CD8-positive, alpha-beta memory T cell (primary cell): ENCODE data around the gene GDPD3. TPM values are rescaled to one million over a fixed set of nuclear protein-coding genes. Genes with fewer than 3 reads are reported as not detected.

ENCODE experiments used
- CTCF ChIA-PET: fragments of 350-600 bp; sonication (Branson Sonifier 250); formaldehyde crosslinking; loops from one replicate; lab custom pipeline; 2021; ENCODE audit warnings: antibody characterized with exemption; lab: Charles Lee
- POLR2A ChIA-PET: fragments of 350-600 bp; sonication (Branson Sonifier 250); formaldehyde crosslinking; loops from one replicate; lab custom pipeline; 2021; ENCODE audit warnings: antibody characterized with exemption; lab: Charles Lee
- DNase-seq, 5 donors: peaks; one replicate each; pipeline versions ENCODE4 v3.0.0 to v3.0.0-alpha.2; 2020 to 2022; ENCODE audit warnings: mixed read lengths in 1 of 5
- H3K27ac ChIP-seq: one replicate; pipeline ENCODE4 v1.7.0; 2013; ENCODE audit warnings: low read depth, mild to moderate bottlenecking, low read length, moderate library complexity
- H3K27me3 ChIP-seq: 2 replicates; pipeline ENCODE4 v1.7.0; 2013; ENCODE audit warnings: low read length, mild to moderate bottlenecking; ENCODE audit not compliant: insufficient read depth, poor library complexity, severe bottlenecking
- H3K36me3 ChIP-seq: 2 replicates; pipeline ENCODE4 v1.7.0; 2013; ENCODE audit warnings: mild to moderate bottlenecking, low read length, moderate library complexity; ENCODE audit not compliant: insufficient read depth
- H3K4me1 ChIP-seq: 2 replicates; pipeline ENCODE4 v1.7.0; 2013; ENCODE audit warnings: mild to moderate bottlenecking, low read length, moderate library complexity; ENCODE audit not compliant: insufficient read depth
- H3K4me3 ChIP-seq: 2 replicates; pipeline ENCODE4 v1.7.0; 2013; ENCODE audit warnings: mild to moderate bottlenecking, low read length
- H3K9me3 ChIP-seq: 2 replicates; pipeline ENCODE4 v1.7.0; 2013; ENCODE audit warnings: mild to moderate bottlenecking, low read length
- H3K27ac Mint-ChIP-seq, 8 donors: one replicate each; pipeline ENCODE4 v1.8.0; 2020 to 2021; ENCODE audit warnings: mixed read lengths in 8 of 8, mild to moderate bottlenecking in 6 of 8, inconsistent platforms in 3 of 8, moderate library complexity in 3 of 8
- H3K27me3 Mint-ChIP-seq, 2 donors: one replicate each; pipeline ENCODE4 v1.8.0; 2020 to 2021; ENCODE audit warnings: mixed read lengths in 2 of 2, mild to moderate bottlenecking in 1 of 2, moderate library complexity in 1 of 2
- H3K36me3 Mint-ChIP-seq, 3 donors: one replicate each; pipeline ENCODE4 v1.8.0; 2020 to 2021; ENCODE audit warnings: mixed read lengths in 3 of 3, inconsistent platforms in 1 of 3, mild to moderate bottlenecking in 1 of 3
- H3K4me1 Mint-ChIP-seq, 3 donors: one replicate each; pipeline ENCODE4 v1.8.0; 2020 to 2021; ENCODE audit warnings: mixed read lengths in 3 of 3, inconsistent platforms in 1 of 3, mild to moderate bottlenecking in 1 of 3
- H3K4me3 Mint-ChIP-seq, 7 donors: one replicate each; pipeline ENCODE4 v1.8.0; 2020 to 2021; ENCODE audit warnings: mixed read lengths in 7 of 7, mild to moderate bottlenecking in 6 of 7, moderate library complexity in 4 of 7, inconsistent platforms in 2 of 7
- H3K9me3 Mint-ChIP-seq, 5 donors: one replicate each; pipeline ENCODE4 v1.8.0; 2020 to 2022; ENCODE audit warnings: mixed read lengths in 5 of 5, mild to moderate bottlenecking in 3 of 5, moderate library complexity in 2 of 5, inconsistent platforms in 1 of 5
- polyA plus RNA-seq: library from polyadenylated mRNA; unstranded; fragments of 300-500 nt; fragmentation: Illumina TruSeq; gene quantifications from one replicate; pipeline ENCODE4 v1.2.3, GENCODE V29; 2021
- total RNA-seq, 2 experiments: library from RNA; stranded (reverse); gene quantifications; one replicate each; pipeline ENCODE4 v1.2.3, GENCODE V29; 2021

GDPD3 gene
- total and polyA plus RNA-seq, 3 experiments from 2014 or later, result 4.7 to 5.3 TPM; not detected in 1

DNA sequence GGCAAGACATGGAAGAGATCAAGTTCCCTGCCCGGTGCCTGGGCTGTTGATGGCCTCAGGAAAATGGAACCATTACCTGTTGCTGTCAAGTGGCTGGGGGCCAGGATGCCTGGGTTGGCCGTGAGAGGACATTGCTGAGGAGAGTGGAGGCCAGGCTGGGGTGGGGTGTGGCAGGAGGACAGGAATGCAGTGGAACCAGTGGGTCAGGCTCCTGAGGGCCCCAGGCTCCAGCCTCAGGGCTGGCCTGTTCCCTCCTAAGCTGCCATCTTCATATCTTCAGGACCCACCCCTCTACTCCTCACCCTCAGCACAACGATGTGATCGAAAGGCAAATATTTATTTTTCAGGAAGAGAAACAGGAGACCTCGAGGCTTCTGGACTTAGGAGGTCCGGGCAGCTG lies 8.8 kb downstream of the GDPD3 start:
- H3K27me3 ChIP-seq, result no peaks in the 10 kb centered on the region
- no peak overlapping the region for H3K4me3 Mint-ChIP-seq
- no peak overlapping the region for H3K4me3 ChIP-seq
- no peaks in the 10 kb centered on the region for H3K4me1 ChIP-seq
- ChIA-PET POLR2A (no interaction called here), CTCF (interaction anchor here (2.1 kb wide), 1 partner anchor 11 kb away, joined by 6 read pairs; no protein-coding TSS in a partner anchor)
- H3K36me3 Mint-ChIP-seq, result peaks cover 5 to 30% (median 6%) of the 10 kb centered on the region in 3 donors
- no peak overlapping the region for H3K27ac Mint-ChIP-seq
- H3K9me3 Mint-ChIP-seq, result no peaks in the 10 kb centered on the region
- H3K9me3 ChIP-seq, result no peaks in the 10 kb centered on the region
- no peaks in the 10 kb centered on the region for H3K4me1 Mint-ChIP-seq
- DNase-seq, result no peak
- H3K27me3 Mint-ChIP-seq, result no peaks in the 10 kb centered on the region
- H3K36me3 ChIP-seq, result no peaks in the 10 kb centered on the region
- H3K27ac ChIP-seq, result no peak overlapping the region

- peaks cover 5 to 30% (median 6%) of the 10 kb centered on the region in 3 donors for H3K36me3 Mint-ChIP-seq
- H3K36me3 ChIP-seq, result no peaks in the 10 kb centered on the region
- H3K27ac Mint-ChIP-seq, result peak overlapping the region in 2 of 8 donors; percentile 1 to 39
- H3K27me3 Mint-ChIP-seq, result no peaks in the 10 kb centered on the region
- H3K4me3 ChIP-seq, result no peak overlapping the region
- H3K4me3 Mint-ChIP-seq, result no peak overlapping the region
- ChIA-PET CTCF (interaction anchor here (0.9 to 2.1 kb wide), 2 partner anchors 11 to 12 kb away, joined by 3 to 6 read pairs; no protein-coding TSS in a partner anchor), POLR2A (interaction anchor here (0.7 kb wide), 1 partner anchor 11 kb away, joined by 4 read pairs; no protein-coding TSS in a partner anchor)
- no peaks in the 10 kb centered on the region for H3K9me3 ChIP-seq
- no peaks in the 10 kb centered on the region for H3K4me1 ChIP-seq
- no peaks in the 10 kb centered on the region for H3K4me1 Mint-ChIP-seq
- no peak overlapping the region for H3K27ac ChIP-seq
- H3K27me3 ChIP-seq, result no peaks in the 10 kb centered on the region
- DNase-seq, result no peak
- H3K9me3 Mint-ChIP-seq, result no peaks in the 10 kb centered on the region
Measured at GRCh38 chr16:30104090-30104489, 9.2 kb downstream of the GDPD3 start.

DNA sequence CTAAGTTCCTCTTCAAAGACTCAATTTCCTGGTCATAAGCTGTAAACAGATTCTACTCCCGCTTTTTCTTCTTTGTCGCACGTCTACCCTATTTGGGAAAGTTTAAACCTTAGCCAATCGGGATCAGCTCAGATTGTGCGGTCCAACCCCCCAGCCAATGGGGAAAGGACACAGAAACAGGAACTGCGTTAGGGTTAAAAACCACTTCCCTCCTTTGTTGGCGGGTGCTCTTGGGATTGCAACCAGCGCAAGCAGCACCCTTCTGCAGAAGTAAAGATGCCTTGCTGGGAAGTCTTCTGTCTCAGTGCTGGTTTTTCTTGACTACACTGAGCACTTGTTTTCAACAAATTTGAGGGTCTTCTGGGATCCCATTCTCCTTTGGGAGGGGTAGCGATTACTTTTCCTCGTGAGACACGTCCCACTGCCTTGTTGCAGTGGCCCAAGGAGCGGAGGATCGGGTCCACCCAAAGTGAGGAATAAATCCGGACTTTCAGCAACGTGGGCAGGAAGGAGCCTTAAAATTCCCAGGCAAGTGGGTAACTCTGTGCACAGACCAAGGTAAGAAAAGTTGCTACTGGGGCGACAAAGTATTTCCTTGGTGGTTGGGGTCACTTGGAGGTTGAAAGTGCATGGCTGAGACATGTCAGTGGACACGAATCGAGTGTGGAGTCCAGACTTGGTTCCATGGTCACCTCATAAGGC lies 16.3 kb downstream of the GDPD3 start:
- ChIA-PET CTCF (interaction anchor here (1.5 kb wide), 1 partner anchor 90 kb away, joined by 4 read pairs; no protein-coding TSS in a partner anchor), POLR2A (interaction anchor here (0.7 to 7.8 kb wide), 6 partner anchors 20 to 274 kb away, joined by 3 to 89 read pairs (median 4); partner anchors contain the start of genes ALDOA, CORO1A and PPP4C)
- Histone ChIP-seq H3K4me3 (peak overlapping the region; percentile 59), H3K27me3 (no peaks in the 10 kb centered on the region), H3K27ac (peak overlapping the region; percentile 76), H3K4me1 (peaks cover 39% of the 10 kb centered on the region), H3K36me3 (peaks cover 12% of the 10 kb centered on the region), H3K9me3 (peaks cover 25% of the 10 kb centered on the region)
- peak overlapping the region; percentile 71 to 90 (median 78) for H3K4me3 Mint-ChIP-seq
- DNase-seq, result peak in 2 of 5 donors; percentile 23 to 46
- no peaks in the 10 kb centered on the region for H3K27me3 Mint-ChIP-seq
- peaks cover 8 to 33% (median 29%) of the 10 kb centered on the region in 3 donors for H3K36me3 Mint-ChIP-seq
- peak overlapping the region; percentile 83 to 96 (median 92) for H3K27ac Mint-ChIP-seq
- H3K4me1 Mint-ChIP-seq, result peaks cover 26 to 35% (median 29%) of the 10 kb centered on the region in 3 donors
- H3K9me3 Mint-ChIP-seq, result peaks cover 14 to 27% (median 22%) of the 10 kb centered on the region in 5 donors

DNA sequence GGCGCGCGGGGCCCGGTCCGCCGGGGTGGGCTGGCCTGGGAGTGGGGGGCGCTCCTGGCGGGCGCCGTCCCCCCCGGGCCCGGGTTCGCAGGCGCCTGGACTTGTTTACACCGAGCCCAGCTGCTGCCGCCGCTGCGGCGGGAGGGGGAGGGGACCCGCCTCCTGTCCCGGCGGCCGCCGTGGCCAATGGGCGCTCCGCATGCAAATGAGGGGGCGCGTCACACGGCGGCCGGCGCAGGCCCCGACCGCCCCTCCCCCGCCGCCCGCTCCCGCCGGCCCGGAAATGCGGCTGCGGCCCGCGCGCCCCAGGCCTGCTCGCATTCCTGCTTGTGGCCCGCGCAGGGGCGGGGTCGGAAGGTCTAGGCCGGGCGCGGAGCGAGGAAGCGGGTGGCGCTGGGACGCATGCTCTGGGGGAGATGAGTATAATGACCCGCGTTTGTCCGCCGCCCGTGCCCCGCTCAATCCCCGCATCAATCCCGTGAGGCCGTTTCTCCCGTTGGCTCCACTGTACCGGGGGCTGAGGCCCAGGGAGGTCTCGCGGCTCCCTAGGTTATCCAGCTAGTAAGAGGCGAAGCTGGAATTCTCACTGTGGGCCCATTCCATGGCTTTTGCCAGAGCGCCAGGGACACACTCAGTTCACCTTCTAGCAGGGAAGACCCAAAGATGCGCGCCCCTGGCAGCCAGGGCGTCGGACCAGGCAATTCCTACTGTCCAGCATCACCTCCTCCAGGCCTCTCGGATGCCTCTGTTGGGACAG lies 17.1 kb downstream of the GDPD3 start, which contains the start of gene YPEL3:
Gene YPEL3, minus strand, starts transcription at position 109 of the 757 bp plus-strand sequence. CDS start 731 bp downstream, outside the sequence.
- H3K27me3 ChIP-seq, result no peaks in the 10 kb centered on the region
- Mint-ChIP-seq H3K27me3 (no peaks in the 10 kb centered on the region), H3K36me3 (peaks cover 8 to 36% (median 29%) of the 10 kb centered on the region in 3 donors), H3K4me3 (peak within 1 kb of the TSS; percentile 84 to 96 (median 89)), H3K4me1 (peaks cover 30 to 43% (median 35%) of the 10 kb centered on the region in 3 donors), H3K27ac (peak within 1 kb of the TSS; percentile 83 to 99 (median 96)), H3K9me3 (peaks cover 14 to 27% (median 22%) of the 10 kb centered on the region in 5 donors)
- peaks cover 12% of the 10 kb centered on the region for H3K36me3 ChIP-seq
- ChIA-PET CTCF (interaction anchor here (1.5 to 7.1 kb wide), 2 partner anchors 30 to 91 kb away, joined by 4 to 41 read pairs; partner anchors contain the start of gene ALDOA), POLR2A (interaction anchor here (0.5 to 7.8 kb wide), 10 partner anchors 16 to 322 kb away, joined by 3 to 89 read pairs (median 4); partner anchors contain the start of genes ALDOA, CORO1A and PPP4C)
- H3K9me3 ChIP-seq, result peaks cover 25% of the 10 kb centered on the region
- peak within 1 kb of the TSS; percentile 76 for H3K27ac ChIP-seq
- peak within 1 kb of the TSS; percentile 78 for H3K4me3 ChIP-seq
- DNase-seq, result peak; percentile 85 to 94 (median 89)
- peaks cover 41% of the 10 kb centered on the region for H3K4me1 ChIP-seq

DNA sequence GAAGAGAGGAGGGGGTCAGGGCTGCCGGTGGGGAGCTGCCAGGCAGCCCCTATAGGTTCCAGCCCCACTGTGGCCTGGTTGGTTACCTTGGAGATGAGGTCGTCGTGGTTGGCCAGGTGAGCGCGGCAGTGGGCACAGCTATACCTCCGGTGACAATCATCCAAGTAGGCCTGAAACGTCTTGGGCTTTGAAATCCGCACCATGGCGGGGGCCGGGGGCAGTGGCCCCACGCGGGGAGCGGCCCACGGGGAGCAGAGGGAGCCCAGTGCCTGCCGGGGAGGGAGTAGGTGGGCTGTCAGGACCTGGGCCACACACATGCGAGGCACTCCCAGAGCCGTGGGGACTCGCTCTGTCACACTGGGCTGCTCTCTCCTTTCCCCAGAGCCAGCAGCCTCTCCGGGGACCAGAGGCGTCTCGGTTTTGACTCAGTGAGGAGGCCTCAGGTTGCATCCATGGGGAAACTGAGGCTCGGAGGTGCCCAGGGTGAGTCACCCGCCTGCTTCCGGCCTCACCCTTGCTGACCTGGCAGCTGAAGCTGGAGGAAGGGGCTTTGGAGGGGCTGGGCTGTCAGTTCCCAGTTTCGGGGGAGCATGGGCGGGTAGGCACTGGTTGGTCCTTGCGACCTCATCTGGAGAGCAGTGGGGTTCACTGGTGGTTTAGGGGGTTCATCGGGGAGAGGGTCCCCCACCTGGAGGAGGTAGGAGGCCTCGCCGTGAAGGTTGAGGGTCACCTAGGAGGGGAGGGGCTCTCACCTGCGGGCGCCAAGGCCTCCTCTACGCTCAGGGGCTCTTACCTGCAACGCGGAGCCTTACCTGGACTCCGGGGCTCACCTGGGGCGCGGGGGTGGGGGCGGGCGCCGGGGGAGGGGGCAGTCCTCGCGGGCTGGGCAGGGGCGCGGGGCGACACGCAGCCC lies 17.9 kb downstream of the GDPD3 start:
- peaks cover 31 to 44% (median 35%) of the 10 kb centered on the region in 3 donors for H3K4me1 Mint-ChIP-seq
- Histone ChIP-seq H3K9me3 (peaks cover 25% of the 10 kb centered on the region), H3K4me3 (peak overlapping the region; percentile 78), H3K4me1 (peaks cover 50% of the 10 kb centered on the region), H3K27ac (peak overlapping the region; percentile 59), H3K27me3 (no peaks in the 10 kb centered on the region), H3K36me3 (peaks cover 12% of the 10 kb centered on the region)
- H3K4me3 Mint-ChIP-seq, result peak overlapping the region; percentile 84 to 96 (median 89)
- peak in 1 of 5 donors; percentile 27 for DNase-seq
- POLR2A ChIA-PET, result interaction anchor here (0.6 to 7.8 kb wide), 9 partner anchors 17 to 322 kb away, joined by 3 to 89 read pairs (median 3); partner anchors contain the start of genes ALDOA and CORO1A
- CTCF ChIA-PET, result interaction anchor here (1.5 to 7.1 kb wide), 4 partner anchors 29 to 533 kb away, joined by 3 to 41 read pairs (median 4); partner anchors contain the start of genes ALDOA and CORO1A
- no peaks in the 10 kb centered on the region for H3K27me3 Mint-ChIP-seq
- peaks cover 14 to 27% (median 22%) of the 10 kb centered on the region in 5 donors for H3K9me3 Mint-ChIP-seq
- H3K36me3 Mint-ChIP-seq, result peaks cover 8 to 36% (median 29%) of the 10 kb centered on the region in 3 donors
- peak overlapping the region; percentile 60 to 99 (median 92) for H3K27ac Mint-ChIP-seq

DNA sequence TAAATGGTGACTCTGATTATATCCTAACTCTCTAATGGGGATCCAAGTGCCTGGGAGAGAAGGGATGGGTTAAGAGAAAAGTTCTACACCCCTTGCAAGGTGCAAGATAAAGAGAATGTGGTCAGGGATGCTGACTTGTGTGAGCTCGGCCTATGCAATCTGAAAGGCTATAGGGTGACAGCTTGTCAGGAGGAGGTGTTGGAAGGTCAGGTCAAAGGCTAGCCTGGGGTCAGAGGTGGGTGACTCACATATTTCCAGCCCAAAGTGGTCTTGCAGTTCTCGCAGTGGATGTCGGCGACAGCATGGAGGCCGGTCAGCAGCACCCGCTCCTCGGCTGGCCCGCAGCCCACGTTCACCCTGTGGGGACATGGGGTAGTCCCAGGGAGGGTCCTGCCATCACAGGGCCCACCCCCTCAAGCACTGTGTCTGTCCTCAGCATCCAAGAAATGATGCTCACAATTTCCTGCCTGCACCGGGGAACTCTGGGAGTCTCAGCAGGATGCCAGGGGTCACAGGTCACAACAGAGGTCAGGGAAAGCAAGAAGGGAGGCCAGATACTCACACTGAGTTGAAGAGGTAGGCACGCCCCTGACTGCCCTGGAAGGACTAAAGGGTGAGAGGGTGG lies 18.7 kb downstream of the GDPD3 start:
- peaks cover 58% of the 10 kb centered on the region for H3K4me1 ChIP-seq
- DNase-seq, result no peak
- Mint-ChIP-seq H3K4me3 (peak overlapping the region; percentile 84 to 96 (median 89)), H3K36me3 (peaks cover 8 to 36% (median 29%) of the 10 kb centered on the region in 3 donors), H3K27me3 (no peaks in the 10 kb centered on the region), H3K9me3 (peaks cover 14 to 27% (median 22%) of the 10 kb centered on the region in 5 donors), H3K4me1 (peaks cover 38 to 52% (median 43%) of the 10 kb centered on the region in 3 donors), H3K27ac (peak overlapping the region; percentile 60 to 99 (median 92))
- peaks cover 12% of the 10 kb centered on the region for H3K36me3 ChIP-seq
- peaks cover 25% of the 10 kb centered on the region for H3K9me3 ChIP-seq
- H3K4me3 ChIP-seq, result peak overlapping the region; percentile 78
- ChIA-PET CTCF (interaction anchor here (0.7 to 7.1 kb wide), 9 partner anchors 9 to 534 kb away, joined by 3 to 41 read pairs (median 4); partner anchors contain the start of genes ALDOA, CORO1A and ZNF771), POLR2A (interaction anchor here (0.6 to 7.8 kb wide), 5 partner anchors 29 to 323 kb away, joined by 3 to 89 read pairs (median 3); partner anchors contain the start of genes ALDOA and CORO1A)
- peak overlapping the region; percentile 59 for H3K27ac ChIP-seq
- no peaks in the 10 kb centered on the region for H3K27me3 ChIP-seq
